Esophagus squamous epithelium (tissue), 5 donors: ENCODE results near the gene ITCH. TPM values are rescaled to one million over a fixed set of nuclear protein-coding genes. Genes with fewer than 3 reads are reported as not detected.
A peak's percentile ranks its signal among the peaks of the same experiment; 100 is the strongest.
"Not testable (repeated sequence)": the region's sequence is repeated elsewhere in the genome, so short reads cannot be mapped to it uniquely, and the experiment has no call there.

Source experiments
- DNase-seq: peaks from one replicate; lab custom pipeline; 2025; lab: John Stamatoyannopoulos, UW
- H3K27ac ChIP-seq, 4 donors: fragments of 200-600 bp; sonication (generic); one replicate each; pipeline ENCODE4 v1.5.1; 2016 to 2019; ENCODE audit warnings: mild to moderate bottlenecking in 1 of 4
- H3K27me3 ChIP-seq, 4 donors: fragments of 200-600 bp; sonication (generic); 1 replicate in 3 of 4; 2 replicates in 1 of 4; pipeline versions ENCODE4 v1.5.1 to v1.6.0; 2017 to 2021; ENCODE audit warnings: antibody characterized with exemption in 1 of 4
- H3K36me3 ChIP-seq, 3 donors: fragments of 200-600 bp; sonication (generic); one replicate each; pipeline ENCODE4 v1.5.1; 2016 to 2019
- H3K4me1 ChIP-seq, 3 donors: fragments of 200-600 bp; sonication (generic); one replicate each; pipeline ENCODE4 v1.5.1; 2017 to 2019
- H3K4me3 ChIP-seq, 4 donors: fragments of 200-600 bp; sonication (generic); 1 replicate in 3 of 4; 2 replicates in 1 of 4; pipeline ENCODE4 v1.5.1; 2016 to 2019; ENCODE audit warnings: mild to moderate bottlenecking in 2 of 4, moderate library complexity in 1 of 4
- H3K9me3 ChIP-seq, 3 donors: fragments of 200-600 bp; sonication (generic); one replicate each; pipeline ENCODE4 v1.5.1; 2016 to 2019
- CTCF ChIP-seq, 6 experiments: fragments of 450-650 bp in 4 of 6; fragments of 200-600 bp in 2 of 6; sonication (generic) in 2 of 6; IDR thresholded peaks; one replicate each; pipeline ENCODE4 v1.5.1; 2016 to 2019; ENCODE audit warnings: antibody characterized with exemption in 6 of 6, mild to moderate bottlenecking in 4 of 6, moderate library complexity in 4 of 6
- POLR2A ChIP-seq, 4 donors: fragments of 450-650 bp; IDR thresholded peaks; one replicate each; pipeline ENCODE4 v1.6.1; 2017; ENCODE audit warnings: antibody characterized with exemption in 4 of 4, mild to moderate bottlenecking in 4 of 4, moderate library complexity in 3 of 4
- WGBS, 2 donors: methylation state at CpG; one replicate each; pipeline ENCODE4 v1.1.5; 2018; 5-methylcytosine and 5-hydroxymethylcytosine counted together
- intact Hi-C: fragments of 100-400 bp; cut with DNase I; formaldehyde crosslinking; loops from one replicate; pipeline ENCODE4 v1.15.0; 2022
- total RNA-seq, 4 donors: library from RNA; depleted of rRNA; stranded (reverse); fragments of >200 nt; gene quantifications; one replicate each; pipeline ENCODE4 v1.1.0, GENCODE V29; 2016
- donor health status: DM: yes; HTN: yes; CAD: no.

Gene ITCH
- total RNA-seq, 4 donors from 2014 or later: 45.9 to 67.9 (median 54.5) TPM

- H3K4me1 ChIP-seq: peaks cover 0 to 14% (median 0%) of the 10 kb centered on the region in 3 donors
- H3K9me3 ChIP-seq: no peaks in the 10 kb centered on the region
- no peaks in the 10 kb centered on the region for H3K27me3 ChIP-seq
- no peak for TF ChIP-seq POLR2A (IDR thresholded peaks at IDR 0.05)
- no peak for TF ChIP-seq CTCF (IDR thresholded peaks at IDR 0.05)
- DNase-seq: no peak
- H3K36me3 ChIP-seq: peaks cover 0 to 86% (median 5%) of the 10 kb centered on the region in 3 donors
- H3K4me3 ChIP-seq: no peak overlapping the region
- intact Hi-C loops: no loop called here
- WGBS, 2 donors: 76 to 90% methylated on average over 6 to 8 of the region's 9 CpGs
- H3K27ac ChIP-seq: peak overlapping the region in 1 of 4 donors; percentile 23
These were observed 34.0 kb downstream of the ITCH start for GRCh38 chr20:34397096-34397495.

GRCh38 chr20:34400776-34401175, 37.7 kb downstream of the ITCH start:
- DNase-seq, intact Hi-C loops, H3K27me3 ChIP-seq, H3K27ac ChIP-seq, H3K9me3 ChIP-seq, H3K4me3 ChIP-seq: not testable (repeated sequence)
- Histone ChIP-seq H3K36me3 (peaks cover 0 to 53% (median 0%) of the 10 kb centered on the region in 3 donors), H3K4me1 (peaks cover 0 to 36% (median 7%) of the 10 kb centered on the region in 3 donors)
- 83% methylated on average over 6 of the region's 6 CpGs for WGBS, 2 donors

- Histone ChIP-seq H3K4me1 (peaks cover 0 to 37% (median 7%) of the 10 kb centered on the region in 3 donors), H3K27me3 (no peaks in the 10 kb centered on the region), H3K4me3 (no peak overlapping the region), H3K27ac (no peak overlapping the region), H3K36me3 (peaks cover 0 to 46% (median 0%) of the 10 kb centered on the region in 3 donors), H3K9me3 (no peaks in the 10 kb centered on the region)
- no peak for TF ChIP-seq CTCF (IDR thresholded peaks at IDR 0.05)
- no peak for TF ChIP-seq POLR2A (IDR thresholded peaks at IDR 0.05)
- intact Hi-C loops: no loop called here
- DNase-seq: no peak
- 80 to 87% methylated on average over 8 of the region's 8 CpGs for WGBS, 2 donors
These were observed 38.8 kb downstream of the ITCH start for GRCh38 chr20:34401741-34402455.

GRCh38 chr20:34402461-34402860, 39.4 kb downstream of the ITCH start:
- WGBS, 2 donors: 40 to 54% methylated on average over 1 of the region's 1 CpG
- intact Hi-C loops: no loop called here
- no peak overlapping the region for H3K27ac ChIP-seq

GRCh38 chr20:34403063-34403827, 40.2 kb downstream of the ITCH start:
- Histone ChIP-seq H3K27me3 (no peaks in the 10 kb centered on the region), H3K36me3 (peaks cover 0 to 49% (median 0%) of the 10 kb centered on the region in 3 donors), H3K9me3 (no peaks in the 10 kb centered on the region), H3K4me3 (no peak overlapping the region), H3K27ac (no peak overlapping the region), H3K4me1 (peaks cover 0 to 37% (median 7%) of the 10 kb centered on the region in 3 donors)
- intact Hi-C loops: no loop called here
- WGBS, 2 donors: 72 to 85% methylated on average over 4 of the region's 4 CpGs
- no peak for DNase-seq
- TF ChIP-seq POLR2A (IDR thresholded peaks at IDR 0.05) (no peak), CTCF (IDR thresholded peaks at IDR 0.05) (no peak)

More at GRCh38 chr20:34402461-34402860, 39.4 kb downstream of the ITCH start:
- Histone ChIP-seq H3K4me1 (peaks cover 0 to 37% (median 7%) of the 10 kb centered on the region in 3 donors), H3K4me3 (no peak overlapping the region), H3K9me3 (no peaks in the 10 kb centered on the region), H3K27me3 (no peaks in the 10 kb centered on the region), H3K36me3 (peaks cover 0 to 46% (median 0%) of the 10 kb centered on the region in 3 donors)
- TF ChIP-seq POLR2A (IDR thresholded peaks at IDR 0.05): no peak
- TF ChIP-seq CTCF (IDR thresholded peaks at IDR 0.05): no peak
- DNase-seq: no peak
